ENCODE data around the gene TGFBR3L.

- no peak for TF ChIP-seq CTCF (IDR thresholded peaks at IDR 0.05; ENCODE audit: extremely low read depth in 1 of 2, insufficient read depth in 1 of 2, low read depth in 1 of 2, low read length in 2 of 2)
- no peak for TF ChIP-seq POLR2AphosphoS5 (IDR thresholded peaks at IDR 0.05; ENCODE audit: insufficient read depth, low read depth, low read length)
- TF ChIP-seq POLR2A (IDR thresholded peaks at IDR 0.05; ENCODE audit: low read depth, low read length) = no peak
- no peak for TF ChIP-seq MAX (IDR thresholded peaks at IDR 0.05; ENCODE audit: insufficient read depth, insufficient read length)
- TF ChIP-seq EZH2 (IDR thresholded peaks at IDR 0.05; ENCODE audit: borderline replicate concordance, low read depth, low read length, severe bottlenecking) = no peak
- TF ChIP-seq MYC (IDR thresholded peaks at IDR 0.05; ENCODE audit: low read depth, low read length) = no peak
- no peak for TF ChIP-seq JUN (IDR thresholded peaks at IDR 0.05; ENCODE audit: borderline replicate concordance, insufficient read depth, insufficient read length, low read depth)
- no peak for TF ChIP-seq FOS (IDR thresholded peaks at IDR 0.05; ENCODE audit: borderline replicate concordance, insufficient read depth, low read length)
Measured at GRCh38 chr19:7887408-7888144, 27.1 kb upstream of the TGFBR3L start.
